ENCODE results near the gene SLC18A2. TPM values are rescaled to one million over a fixed set of nuclear protein-coding genes. Genes with fewer than 3 reads are reported as not detected.

SLC18A2 gene
- polyA plus RNA-seq, 3 donors, result 0.14 TPM; not detected in 2

GRCh38 chr10:117254774-117255735 is 14.1 kb downstream of the SLC18A2 start:
- Histone ChIP-seq H3K79me2 (ENCODE audit: insufficient read depth, low read length) (no peaks in the 10 kb centered on the region), H3K4me1 (ENCODE audit: control insufficient read depth in 1 of 2, insufficient read depth in 2 of 2, low read length in 2 of 2) (peaks cover 0 to 10% of the 10 kb centered on the region in 2 donors), H3K27me3 (ENCODE audit: control insufficient read depth in 2 of 2, insufficient read depth in 2 of 2, low read length in 2 of 2) (peaks cover 0 to 2% of the 10 kb centered on the region in 2 donors), H3K9me3 (replicated peaks in 1 of 2; ENCODE audit: control insufficient read depth in 1 of 2, insufficient read depth in 1 of 2, low read length in 2 of 2) (no peaks in the 10 kb centered on the region), H4K20me1 (ENCODE audit: insufficient read depth, low read length) (no peaks in the 10 kb centered on the region), H3K4me3 (replicated peaks in 1 of 3; ENCODE audit: low read depth in 2 of 3, low read length in 3 of 3) (no peak overlapping the region), H3K9ac (ENCODE audit: insufficient read depth, low read length, poor library complexity, severe bottlenecking) (no peak overlapping the region), H3K4me2 (replicated peaks; ENCODE audit: extremely low read depth, low read length, poor library complexity, severe bottlenecking) (no peak overlapping the region), H2AFZ (ENCODE audit: insufficient read depth, low read depth, low read length, poor library complexity, severe bottlenecking) (no peak overlapping the region), H3K36me3 (replicated peaks in 1 of 2; ENCODE audit: control insufficient read depth in 1 of 2, insufficient read depth in 2 of 2, low read length in 2 of 2) (no peaks in the 10 kb centered on the region), H3K27ac (ENCODE audit: low read depth in 1 of 2, low read length in 2 of 2) (no peak overlapping the region)
- intact Hi-C loops (cut with micrococcal nuclease), result no loop called here
- H3K36me3 Mint-ChIP-seq, result no peaks in the 10 kb centered on the region
- no peak for DNase-seq
- H3K4me3 Mint-ChIP-seq, result no peak overlapping the region
- H3K27ac Mint-ChIP-seq, result peak overlapping the region in 1 of 7 donors; percentile 32
- peaks cover 12% of the 10 kb centered on the region for H3K4me1 Mint-ChIP-seq
- H3K9me3 Mint-ChIP-seq, result no peaks in the 10 kb centered on the region
- TF ChIP-seq CTCF (IDR thresholded peaks at IDR 0.05), result no peak
- WGBS (ENCODE audit: insufficient coverage), result 85% methylated on average over 19 of the region's 26 CpGs
- peaks cover 3 to 11% (median 5%) of the 10 kb centered on the region in 3 donors for H3K27me3 Mint-ChIP-seq (ENCODE audit: low read depth in 3 of 3)

- H3K27ac ChIP-seq (ENCODE audit: low read depth in 1 of 2, low read length in 2 of 2), result no peak overlapping the region
- Mint-ChIP-seq H3K9me3 (no peaks in the 10 kb centered on the region), H3K4me3 (no peak overlapping the region), H3K4me1 (peaks cover 21% of the 10 kb centered on the region), H3K27me3 (ENCODE audit: low read depth in 3 of 3) (peaks cover 3 to 10% (median 5%) of the 10 kb centered on the region in 3 donors), H3K27ac (no peak overlapping the region), H3K36me3 (no peaks in the 10 kb centered on the region)
- H4K20me1 ChIP-seq (ENCODE audit: insufficient read depth, low read length), result no peaks in the 10 kb centered on the region
- intact Hi-C loops (cut with micrococcal nuclease), result no loop called here
- no peaks in the 10 kb centered on the region for H3K27me3 ChIP-seq (ENCODE audit: control insufficient read depth in 2 of 2, insufficient read depth in 2 of 2, low read length in 2 of 2)
- no peak for TF ChIP-seq CTCF (IDR thresholded peaks at IDR 0.05)
- H3K4me2 ChIP-seq (replicated peaks; ENCODE audit: extremely low read depth, low read length, poor library complexity, severe bottlenecking), result no peak overlapping the region
- peaks cover 0 to 13% of the 10 kb centered on the region in 2 donors for H3K4me1 ChIP-seq (ENCODE audit: control insufficient read depth in 1 of 2, insufficient read depth in 2 of 2, low read length in 2 of 2)
- 98% methylated on average over 8 of the region's 9 CpGs for WGBS (ENCODE audit: insufficient coverage)
- no peaks in the 10 kb centered on the region for H3K79me2 ChIP-seq (ENCODE audit: insufficient read depth, low read length)
- no peaks in the 10 kb centered on the region for H3K36me3 ChIP-seq (replicated peaks in 1 of 2; ENCODE audit: control insufficient read depth in 1 of 2, insufficient read depth in 2 of 2, low read length in 2 of 2)
- no peak for DNase-seq
- no peak overlapping the region for H3K4me3 ChIP-seq (replicated peaks in 1 of 3; ENCODE audit: low read depth in 2 of 3, low read length in 3 of 3)
- no peaks in the 10 kb centered on the region for H3K9me3 ChIP-seq (replicated peaks in 1 of 2; ENCODE audit: control insufficient read depth in 1 of 2, insufficient read depth in 1 of 2, low read length in 2 of 2)
- H2AFZ ChIP-seq (ENCODE audit: insufficient read depth, low read depth, low read length, poor library complexity, severe bottlenecking), result no peak overlapping the region
- no peak overlapping the region for H3K9ac ChIP-seq (ENCODE audit: insufficient read depth, low read length, poor library complexity, severe bottlenecking)
Measured at GRCh38 chr10:117255835-117256460, 15.0 kb downstream of the SLC18A2 start.
